HFF-Myc (cell line): ENCODE measurements around the gene SMG6.

Experiments
- DNase-seq: peaks from one replicate; pipeline ENCODE4 v3.0.0-alpha.2; 2011; ENCODE audit warnings: low read depth; ENCODE audit errors: extremely low read depth
- H3K4me3 ChIP-seq: replicated peaks from 2 replicates; pipeline ENCODE4 v1.5.1; 2011; ENCODE audit warnings: low read depth, mild to moderate bottlenecking, control low read depth, low read length
- CTCF ChIP-seq: IDR thresholded peaks from 2 replicates; pipeline ENCODE4 v1.5.1; 2012; ENCODE audit warnings: mild to moderate bottlenecking, low read depth, low read length, control low read depth; ENCODE audit errors: missing control alignments

The SMG6 gene

GRCh38 chr17:2023256-2023655 is 280.3 kb downstream of the SMG6 start:
- no peak for TF ChIP-seq CTCF
- H3K4me3 ChIP-seq, result no peak overlapping the region

GRCh38 chr17:2022647-2023240 is 280.8 kb downstream of the SMG6 start:
- no peak overlapping the region for H3K4me3 ChIP-seq

More at GRCh38 chr17:2023256-2023655, 280.3 kb downstream of the SMG6 start:
- DNase-seq, result no peak

GRCh38 chr17:2020721-2021120 is 282.9 kb downstream of the SMG6 start:
- H3K4me3 ChIP-seq, result no peak overlapping the region
- TF ChIP-seq CTCF, result no peak
- no peak for DNase-seq

More at GRCh38 chr17:2022647-2023240, 280.8 kb downstream of the SMG6 start:
- TF ChIP-seq CTCF, result no peak
- DNase-seq, result no peak

GRCh38 chr17:2019723-2020122 is 283.9 kb downstream of the SMG6 start:
- H3K4me3 ChIP-seq, result no peak overlapping the region
- TF ChIP-seq CTCF, result no peak
- no peak for DNase-seq

- H3K4me3 ChIP-seq, result no peak overlapping the region
- no peak for TF ChIP-seq CTCF
- no peak for DNase-seq
Observed at GRCh38 chr17:2018716-2019510, 284.7 kb downstream of the SMG6 start.

- no peak overlapping the region for H3K4me3 ChIP-seq
- DNase-seq, result no peak
- no peak for TF ChIP-seq CTCF
Observed at GRCh38 chr17:2017274-2017941, 286.2 kb downstream of the SMG6 start.
